ENCODE measurements around the gene UCN3.
"Not testable (repeated sequence)": the region's sequence is repeated elsewhere in the genome, so short reads cannot be mapped to it uniquely, and the experiment has no call there.

The UCN3 gene

GRCh38 chr10:5410787-5411186, 46.0 kb downstream of the UCN3 start:
- DNase-seq: not testable (repeated sequence)

DNA sequence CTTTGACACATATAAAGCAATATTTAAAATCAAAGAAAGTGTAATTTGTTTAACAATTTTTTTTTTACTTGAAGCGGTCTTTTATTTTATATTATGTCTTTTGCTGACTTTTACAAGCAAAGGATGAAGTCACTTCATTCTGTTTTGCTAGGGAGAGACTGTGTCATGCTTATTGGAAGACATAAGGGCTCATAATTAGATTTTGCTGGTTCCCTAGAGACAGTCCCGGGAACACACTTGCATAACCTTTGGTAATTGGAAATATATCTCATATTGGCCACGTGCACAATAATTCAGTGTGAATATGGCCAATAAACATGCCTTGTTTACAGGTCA, 47.1 kb downstream of the UCN3 start:
- DNase-seq: no peak

- peak; percentile 83 for DNase-seq
Measured at GRCh38 chr10:5412277-5412941, 47.6 kb downstream of the UCN3 start, which contains the start of gene NET1. Gene NET1 (plus strand): TSS chr10:5412557. CDS start chr10:5412693, 136 bp downstream.

GRCh38 chr10:5413012-5413938, 48.5 kb downstream of the UCN3 start:
- no peak for DNase-seq

DNA sequence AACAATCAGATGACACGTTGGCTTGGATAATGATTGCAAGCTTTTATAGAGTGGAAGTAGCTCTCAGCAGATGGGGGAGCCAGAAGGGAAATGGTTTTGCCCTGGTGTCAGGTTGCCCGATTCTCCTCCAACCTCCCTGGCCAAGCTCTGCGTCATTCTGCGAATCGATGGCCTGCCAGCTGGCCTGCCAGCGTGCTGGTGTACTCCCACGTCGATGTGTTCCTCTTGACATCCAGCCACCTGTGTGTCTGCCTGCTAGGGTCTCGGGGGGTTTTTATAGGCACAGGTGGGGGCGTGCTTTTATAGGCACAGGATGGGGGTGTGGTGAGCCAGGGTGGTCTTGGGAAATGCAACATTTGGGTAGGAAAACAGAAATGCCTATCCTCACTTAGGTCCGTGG, 52.2 kb downstream of the UCN3 start:
- DNase-seq: no peak

- DNase-seq: no peak
Measured at GRCh38 chr10:5418584-5418983, 53.8 kb downstream of the UCN3 start.

GRCh38 chr10:5419466-5420094, 54.8 kb downstream of the UCN3 start:
- DNase-seq: no peak

DNA sequence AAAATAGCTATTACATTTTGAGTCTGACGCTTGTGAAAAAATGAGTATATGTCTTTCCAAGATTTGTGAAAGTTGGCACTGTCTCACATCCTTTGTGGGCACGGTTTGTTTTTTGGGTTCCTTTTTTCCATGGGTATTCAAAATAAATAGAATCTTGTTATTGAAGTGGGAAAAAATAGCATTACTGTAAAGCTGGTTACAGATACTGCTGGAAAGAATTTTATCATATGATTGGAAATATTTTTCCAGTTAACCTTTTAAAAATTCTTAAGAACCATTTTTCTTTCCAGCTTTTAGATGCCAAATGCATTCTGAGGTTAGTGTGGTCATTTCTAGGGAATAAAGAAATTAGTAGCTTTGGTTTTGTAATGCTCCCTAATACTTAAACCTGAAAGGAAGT, 59.0 kb downstream of the UCN3 start:
- no peak for DNase-seq

All from NCI-H345 (cell line).